HG02623 (cell line): Measurements from ENCODE around the gene KRT84.

Experiments used
- ATAC-seq: cut with Tn5 transposase; IDR thresholded peaks from one replicate; pipeline ENCODE4 v1.9.1; 2021; ENCODE audit warnings: moderate library complexity; ENCODE audit not compliant: unreplicated experiment

Gene KRT84, protein sequence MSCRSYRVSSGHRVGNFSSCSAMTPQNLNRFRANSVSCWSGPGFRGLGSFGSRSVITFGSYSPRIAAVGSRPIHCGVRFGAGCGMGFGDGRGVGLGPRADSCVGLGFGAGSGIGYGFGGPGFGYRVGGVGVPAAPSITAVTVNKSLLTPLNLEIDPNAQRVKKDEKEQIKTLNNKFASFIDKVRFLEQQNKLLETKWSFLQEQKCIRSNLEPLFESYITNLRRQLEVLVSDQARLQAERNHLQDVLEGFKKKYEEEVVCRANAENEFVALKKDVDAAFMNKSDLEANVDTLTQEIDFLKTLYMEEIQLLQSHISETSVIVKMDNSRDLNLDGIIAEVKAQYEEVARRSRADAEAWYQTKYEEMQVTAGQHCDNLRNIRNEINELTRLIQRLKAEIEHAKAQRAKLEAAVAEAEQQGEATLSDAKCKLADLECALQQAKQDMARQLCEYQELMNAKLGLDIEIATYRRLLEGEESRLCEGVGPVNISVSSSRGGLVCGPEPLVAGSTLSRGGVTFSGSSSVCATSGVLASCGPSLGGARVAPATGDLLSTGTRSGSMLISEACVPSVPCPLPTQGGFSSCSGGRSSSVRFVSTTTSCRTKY

DNA sequence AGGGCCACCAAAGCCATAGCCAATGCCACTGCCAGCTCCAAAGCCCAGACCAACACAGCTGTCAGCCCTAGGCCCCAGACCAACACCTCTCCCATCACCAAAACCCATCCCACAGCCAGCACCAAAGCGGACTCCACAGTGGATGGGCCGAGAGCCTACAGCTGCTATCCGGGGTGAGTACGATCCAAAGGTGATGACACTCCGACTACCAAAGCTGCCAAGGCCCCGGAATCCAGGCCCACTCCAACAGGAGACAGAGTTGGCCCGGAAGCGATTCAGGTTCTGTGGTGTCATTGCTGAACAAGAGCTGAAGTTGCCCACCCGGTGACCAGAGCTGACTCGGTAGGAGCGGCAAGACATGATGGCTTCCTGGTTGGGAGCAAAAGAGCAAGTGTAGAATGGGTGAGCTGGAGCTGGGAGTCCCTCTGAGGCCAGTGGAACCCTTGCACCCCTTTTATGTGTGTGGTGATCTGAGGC, at the start of gene KRT84:
TSS of gene KRT84 (minus strand) at position 427 of the 477 bp plus-strand sequence. CDS start at position 360, 67 bp downstream.
- ATAC-seq = no peak

DNA sequence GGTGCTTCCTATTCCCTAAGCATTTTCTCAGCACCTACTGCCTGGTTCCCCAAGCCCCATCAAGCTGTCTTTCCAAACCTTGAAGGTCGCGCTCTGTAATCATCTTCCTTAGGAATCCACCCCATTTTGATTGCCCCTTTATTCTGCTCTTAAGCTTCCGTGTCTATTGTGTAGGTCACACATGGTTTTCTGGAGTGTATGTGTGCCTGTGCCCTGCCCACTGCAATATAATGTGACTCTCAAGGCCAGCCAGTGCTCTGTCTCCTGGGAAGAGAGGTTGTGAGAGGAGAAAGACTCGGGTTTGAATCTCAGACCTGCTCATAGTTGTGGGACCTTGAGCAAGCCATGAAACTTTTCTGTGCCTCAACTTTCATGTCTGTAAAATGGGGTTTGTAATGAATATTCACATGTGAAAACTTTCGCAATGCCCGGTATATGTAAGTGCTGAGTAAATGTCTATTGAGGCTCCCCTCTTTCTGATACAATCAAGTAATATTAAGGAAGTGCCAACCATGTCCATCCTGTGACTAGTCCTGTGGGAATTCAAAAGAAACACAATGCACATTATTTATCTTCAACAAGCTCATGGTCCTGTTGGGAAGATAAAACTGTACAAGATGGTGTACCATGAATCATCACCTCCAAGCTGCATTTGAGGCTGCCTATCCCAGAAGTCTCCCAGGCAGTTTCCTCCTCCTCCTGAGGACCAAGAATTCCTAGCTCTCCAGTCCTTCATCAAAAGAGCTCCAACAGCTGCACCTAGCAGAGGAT, 49.5 kb upstream of the KRT84 start:
- no peak for ATAC-seq

DNA sequence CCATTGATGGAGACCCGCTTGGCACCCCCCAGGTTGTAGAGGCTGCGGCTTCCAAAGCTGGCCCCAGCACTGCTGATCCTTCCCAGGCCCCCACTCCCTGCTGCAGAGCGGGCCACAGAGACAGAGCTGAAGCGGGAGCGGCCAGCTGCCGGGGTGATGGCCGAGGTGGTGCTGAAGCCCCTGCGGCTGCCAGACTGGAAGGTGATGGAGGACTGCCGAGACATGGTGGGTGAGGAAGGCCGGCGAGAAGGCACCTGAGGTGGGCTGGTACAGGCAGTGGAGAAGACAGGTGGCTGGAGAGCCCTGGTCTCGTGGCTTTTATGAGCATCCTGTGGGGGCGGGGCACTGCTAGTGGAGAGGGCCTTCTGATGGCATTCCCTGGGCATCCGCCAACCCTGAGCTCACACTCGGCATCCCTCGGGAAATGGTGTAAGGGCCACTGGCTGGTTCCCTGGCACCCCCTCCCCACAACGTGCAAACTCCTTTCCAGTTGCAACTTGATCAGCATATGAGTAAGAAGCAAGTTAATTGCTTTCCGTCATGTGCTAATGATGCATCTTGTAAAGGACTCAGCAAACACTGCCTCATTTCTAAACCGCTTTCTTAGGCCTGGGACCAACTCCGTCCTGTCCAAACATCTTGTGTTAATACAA, 48.8 kb upstream of the KRT84 start, which contains the start of gene KRT75:
TSS of gene KRT75 (minus strand) at position 291 of the 653 bp plus-strand sequence. CDS start at position 224, 67 bp downstream.
- no peak for ATAC-seq

DNA sequence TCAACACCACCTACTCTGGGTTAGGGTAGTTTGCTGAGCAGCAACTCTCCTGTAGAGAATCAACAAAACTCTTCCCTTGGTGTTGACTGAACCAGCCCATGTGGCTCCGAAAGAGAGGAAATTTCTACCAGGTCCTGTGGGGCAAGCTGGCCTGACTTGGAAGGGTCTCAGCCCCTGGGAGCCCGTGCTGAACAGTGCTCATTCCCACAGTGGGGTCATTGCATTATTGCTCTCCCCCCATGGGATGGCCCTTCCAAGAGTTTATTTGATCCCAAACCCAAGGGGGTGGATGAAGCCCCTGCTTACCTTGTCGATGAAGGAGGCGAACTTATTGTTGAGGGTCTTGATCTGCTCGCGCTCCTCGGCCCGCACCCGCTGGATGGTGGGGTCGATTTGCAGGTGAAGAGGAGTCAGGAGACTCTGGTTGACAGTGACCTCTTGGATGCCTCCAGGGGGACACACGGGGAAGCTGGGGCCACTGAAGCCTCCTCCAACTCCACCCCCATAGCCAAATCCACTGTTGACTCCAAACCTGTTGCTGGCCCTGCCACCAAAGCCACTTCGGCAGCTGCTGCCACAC, 48.1 kb upstream of the KRT84 start:
- no peak for ATAC-seq

DNA sequence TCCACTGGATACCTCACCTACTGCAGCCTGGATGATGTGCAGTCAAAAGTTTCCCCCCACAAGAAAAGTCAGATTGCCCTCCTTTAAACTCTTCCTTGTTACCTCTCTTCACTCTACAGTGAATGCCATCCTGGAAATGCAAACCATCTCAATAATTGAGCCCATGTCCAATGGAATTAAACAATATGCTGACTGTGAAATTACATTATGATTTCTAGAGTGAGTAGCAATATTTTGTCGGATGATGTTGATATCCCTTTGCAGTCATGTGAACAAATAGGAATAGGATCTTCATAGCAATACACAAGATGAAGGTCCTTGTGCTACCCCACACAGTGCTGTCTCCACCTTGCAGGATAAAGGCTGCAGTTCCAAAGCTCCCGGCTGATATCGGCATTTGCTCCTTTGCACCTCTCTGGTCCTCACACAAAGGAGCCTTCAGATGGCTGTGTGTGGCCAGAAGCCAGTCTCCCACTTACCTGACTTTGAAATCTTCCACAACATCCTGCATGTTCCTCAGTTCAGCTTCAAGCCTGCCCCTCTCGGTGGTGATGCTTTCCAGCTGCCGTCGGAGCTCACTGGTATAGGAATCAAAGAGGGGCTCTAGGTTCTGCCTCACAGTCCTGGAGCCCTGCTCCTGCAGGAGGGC, 47.2 kb upstream of the KRT84 start:
- ATAC-seq = no peak

DNA sequence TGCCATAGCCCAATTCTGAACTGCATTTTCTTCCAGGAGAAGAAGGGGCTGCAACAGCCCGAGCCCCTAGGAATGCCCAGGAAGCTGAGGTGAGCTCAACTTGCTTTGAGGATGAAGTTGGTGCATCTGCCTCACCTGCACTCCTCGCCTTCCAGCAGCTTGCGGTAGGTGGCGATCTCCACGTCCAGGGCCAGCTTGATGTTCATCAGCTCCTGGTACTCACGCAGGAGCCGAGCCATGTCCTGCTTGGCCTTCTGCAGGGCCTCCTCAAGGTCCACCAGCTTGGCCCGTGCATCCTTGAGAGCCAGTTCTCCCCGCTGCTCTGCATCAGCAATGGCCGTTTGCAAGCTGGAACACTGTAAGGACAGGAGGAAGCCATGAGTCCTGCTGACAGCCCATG, 42.7 kb upstream of the KRT84 start:
- no peak for ATAC-seq

DNA sequence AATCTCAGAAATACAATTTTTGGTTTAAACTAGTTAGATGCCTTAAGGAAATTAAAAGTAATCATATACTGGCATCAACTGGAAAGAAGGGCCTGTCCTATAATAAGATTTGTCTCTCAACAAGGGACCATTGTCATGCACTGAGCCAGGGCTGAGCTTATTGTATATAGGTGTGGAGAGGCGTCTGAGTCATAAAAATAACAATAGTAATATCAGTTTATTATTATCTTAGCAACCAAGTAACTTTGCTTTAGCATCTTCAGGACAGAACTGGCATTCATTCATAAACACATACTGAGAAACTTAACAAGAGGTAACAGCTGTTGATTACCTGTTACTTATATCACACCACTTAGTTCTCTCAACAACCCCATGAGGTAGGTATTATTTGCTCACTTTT, 41.6 kb upstream of the KRT84 start:
- no peak for ATAC-seq

DNA sequence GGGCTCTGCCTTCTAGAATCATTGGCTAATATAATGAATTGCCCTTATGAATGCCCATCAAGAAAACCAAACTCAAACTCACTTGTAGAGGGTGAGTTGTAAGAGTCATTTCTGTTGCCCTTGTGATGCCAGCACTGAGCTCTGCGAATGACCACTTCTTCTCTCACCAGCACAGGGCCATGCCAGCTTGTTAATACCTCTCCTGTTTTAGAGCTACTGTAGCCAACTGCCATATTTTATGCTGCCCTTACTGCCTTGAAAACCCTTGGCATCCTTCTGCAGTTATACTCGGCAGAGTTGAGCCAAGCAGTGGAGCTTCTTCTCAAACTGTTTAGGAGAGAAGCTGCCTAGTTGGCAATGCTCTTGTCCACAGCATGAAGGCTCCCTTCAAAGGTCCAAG, 40.6 kb upstream of the KRT84 start:
- no peak for ATAC-seq

DNA sequence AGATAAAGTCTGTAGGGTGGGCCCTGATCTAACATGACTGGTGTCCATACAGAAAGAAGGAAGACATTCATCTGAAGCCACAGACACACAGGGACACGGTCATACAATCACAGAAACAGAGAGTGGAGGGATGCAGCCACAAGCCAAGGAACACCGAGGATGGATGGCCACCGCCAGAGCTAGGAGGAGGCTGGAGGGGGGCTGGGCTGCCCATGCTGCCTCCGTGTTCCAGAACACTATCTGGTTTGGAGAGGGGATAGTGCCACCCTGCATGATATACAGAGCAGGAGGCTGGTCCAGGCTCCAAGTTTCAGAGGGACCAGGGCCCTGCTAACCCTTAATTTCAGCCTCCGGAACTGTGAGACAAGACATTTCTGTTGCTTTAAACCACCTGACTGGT, 40.0 kb upstream of the KRT84 start:
- no peak for ATAC-seq

DNA sequence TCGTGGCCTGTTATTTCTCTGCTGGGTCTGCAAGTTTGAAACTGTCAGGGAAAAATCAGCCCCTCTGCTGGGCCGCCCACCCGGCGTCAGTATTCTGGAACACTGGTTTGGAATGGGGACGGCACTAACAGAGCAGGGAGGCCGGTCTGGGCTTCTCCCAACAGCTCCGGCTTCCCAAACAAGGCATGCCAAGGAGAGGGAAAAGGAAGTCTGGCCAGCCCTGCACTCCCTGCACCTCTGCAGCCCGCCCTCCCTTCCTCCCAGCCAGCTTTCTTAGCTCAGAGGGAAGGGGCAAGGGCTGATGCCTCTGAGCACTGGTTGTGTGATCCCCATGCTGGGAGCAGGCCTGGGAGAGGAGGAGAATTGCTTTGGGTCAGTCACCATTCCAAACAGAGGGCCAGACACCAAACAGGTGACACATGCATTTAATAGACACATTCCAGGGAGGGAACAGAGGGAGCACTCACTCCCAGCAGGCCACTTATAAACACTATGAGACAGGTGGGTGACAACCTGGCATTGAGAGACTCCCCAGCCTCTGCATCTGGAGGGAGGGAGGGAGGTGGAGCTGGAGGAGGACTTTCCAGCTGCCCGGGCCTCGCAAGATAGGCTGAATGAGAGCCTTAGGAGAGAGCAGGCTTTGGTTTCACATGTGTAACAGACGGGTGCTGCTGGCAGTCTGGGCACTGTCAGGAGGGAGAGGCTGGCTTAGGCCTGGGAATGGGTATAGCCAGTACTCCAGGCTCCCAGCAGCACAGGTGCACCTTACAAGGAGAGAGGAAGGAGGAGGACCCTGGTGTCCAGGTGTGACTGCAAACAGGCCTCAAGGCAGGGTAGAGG, 38.4 kb upstream of the KRT84 start:
- ATAC-seq = no peak

DNA sequence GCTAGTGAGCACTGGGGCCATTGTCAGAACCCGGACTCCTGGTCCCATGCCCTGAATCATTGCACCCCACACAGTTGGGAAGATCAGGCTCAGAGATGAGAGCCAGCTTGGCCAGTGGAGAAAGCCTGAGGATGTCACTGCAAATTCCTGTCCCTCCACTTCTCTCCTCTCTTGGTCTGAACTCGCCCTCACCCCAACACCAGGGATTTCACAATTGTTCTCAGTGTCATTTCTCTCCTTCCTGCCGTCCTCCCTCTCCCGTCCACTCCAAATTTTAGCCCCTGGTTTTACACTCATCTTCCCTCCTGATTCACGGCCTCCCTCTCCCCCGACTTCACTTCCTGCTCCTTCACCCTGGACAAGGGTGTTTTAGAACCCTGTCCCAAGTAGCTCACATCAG, 37.6 kb upstream of the KRT84 start:
- ATAC-seq = no peak

DNA sequence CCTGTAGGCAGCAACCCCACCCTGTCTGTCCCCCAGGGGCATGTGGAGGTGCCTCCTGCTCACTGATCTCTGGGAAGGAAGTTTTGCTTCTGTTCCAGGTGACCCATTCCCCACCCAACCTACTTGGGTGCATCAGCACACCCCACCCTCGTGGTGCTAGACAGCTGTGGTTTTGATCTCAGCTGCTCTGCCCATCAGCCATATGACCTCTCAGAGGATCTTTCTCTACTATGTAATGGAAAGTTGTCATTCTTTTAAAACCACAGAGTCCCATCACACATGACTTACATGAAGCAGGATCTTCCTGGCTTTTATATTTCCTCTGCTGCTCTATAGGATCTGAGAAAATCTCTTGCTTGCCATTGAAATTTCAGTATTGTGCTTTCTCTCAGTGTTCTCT, 34.2 kb upstream of the KRT84 start:
- no peak for ATAC-seq

DNA sequence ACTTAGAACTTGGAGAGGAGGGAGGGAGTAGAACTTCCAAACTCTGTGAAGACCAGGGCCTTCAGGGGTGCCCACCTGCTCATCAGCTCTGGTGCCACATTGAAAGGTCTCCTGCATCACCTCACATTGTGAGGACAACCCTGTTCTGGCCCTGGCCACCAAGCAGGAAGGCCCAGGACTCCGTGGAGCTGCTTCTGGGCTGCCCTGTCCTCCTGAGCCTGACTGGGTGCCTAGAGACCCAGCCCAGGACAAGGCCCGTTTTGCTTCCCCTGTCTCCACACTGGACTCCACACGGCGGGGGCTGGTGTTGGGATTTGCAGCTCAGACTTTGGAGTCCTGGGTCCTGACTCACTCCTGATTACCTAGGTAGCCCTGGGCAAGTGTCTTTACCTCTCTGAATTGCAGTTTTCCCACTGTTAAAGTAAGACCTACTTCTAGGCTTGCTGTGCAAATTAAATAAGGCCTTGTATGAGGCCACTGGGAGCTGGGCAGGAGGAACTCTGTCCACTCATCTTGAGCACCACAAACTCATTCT, 33.2 kb upstream of the KRT84 start:
- no peak for ATAC-seq

DNA sequence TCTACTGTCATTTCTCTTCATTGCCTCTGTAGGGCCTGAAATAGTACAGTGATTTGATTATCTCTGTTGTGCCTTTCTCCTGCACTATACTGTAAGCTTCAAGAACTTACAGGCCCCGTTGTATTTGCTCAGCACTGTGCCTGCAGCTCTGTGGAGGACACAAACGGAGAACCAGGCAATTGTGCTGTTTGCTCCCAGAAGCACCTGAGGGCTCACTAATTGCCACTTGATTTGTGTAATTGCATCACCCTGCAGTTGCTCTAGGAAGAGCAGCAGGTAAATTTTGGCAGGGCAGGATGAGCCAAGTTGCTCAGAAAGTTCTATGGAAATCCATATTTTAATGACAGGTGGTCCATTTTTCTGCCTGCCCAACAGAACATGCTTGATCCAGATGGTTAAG, 32.3 kb upstream of the KRT84 start:
- ATAC-seq = no peak

DNA sequence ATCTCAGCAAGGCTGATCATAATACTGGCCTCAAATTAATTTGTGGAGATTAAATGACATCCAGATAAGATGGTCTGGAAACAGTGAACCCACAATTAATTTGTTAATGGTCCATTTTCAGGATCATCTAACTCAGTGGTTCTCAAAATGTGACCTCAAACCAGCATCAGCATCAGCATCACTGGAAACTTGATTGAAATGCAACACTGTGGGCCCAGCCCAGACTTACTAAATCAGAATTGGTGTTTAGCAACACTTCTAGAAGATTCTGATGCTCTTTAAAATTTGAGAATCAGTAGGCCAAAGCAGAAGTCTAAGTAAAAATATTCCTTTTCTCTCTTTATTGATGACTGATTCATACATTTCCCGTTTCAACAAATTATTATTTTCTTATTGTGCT, 31.3 kb upstream of the KRT84 start:
- ATAC-seq = no peak

DNA sequence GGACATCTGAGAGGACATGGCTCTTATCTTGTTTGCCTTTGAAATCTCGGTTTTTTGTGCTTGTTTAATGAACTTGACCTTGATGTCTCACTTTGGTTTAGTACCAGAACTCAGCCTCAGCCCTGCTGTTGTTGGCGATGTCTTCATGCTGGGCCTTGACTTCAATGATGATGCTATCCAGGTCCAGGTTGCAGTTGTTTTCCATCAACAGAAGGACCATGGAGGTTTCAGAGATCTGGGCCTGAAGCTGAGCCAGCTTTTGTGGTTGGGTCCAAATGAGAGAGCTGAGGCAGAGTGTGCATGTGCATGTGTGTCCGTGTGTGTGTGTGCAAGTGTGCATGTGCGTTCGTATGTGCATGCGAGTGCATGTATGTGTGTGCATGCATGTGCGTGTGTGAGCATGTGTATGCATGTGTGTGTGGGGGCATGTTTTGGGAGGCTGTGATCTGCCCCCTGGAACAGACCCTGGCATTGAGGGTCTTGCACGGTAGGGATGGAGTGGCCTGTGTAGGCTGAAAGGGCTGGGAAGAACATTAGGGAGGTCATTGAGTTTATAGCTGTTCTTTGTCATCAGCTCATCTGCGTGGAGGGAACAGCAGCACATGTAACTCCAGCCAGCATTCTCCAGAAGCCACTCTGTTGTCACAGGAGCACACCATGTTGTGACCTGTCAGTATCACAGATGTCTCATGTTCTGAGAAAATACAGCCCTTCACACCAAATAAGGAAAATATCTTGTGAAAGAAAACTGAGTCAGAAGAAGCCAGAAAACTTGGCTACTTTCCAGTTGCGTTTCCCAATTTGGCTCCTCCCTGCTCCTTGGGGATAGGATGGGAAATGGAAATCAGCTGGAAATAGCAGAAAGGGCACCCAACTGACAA, 30.7 kb upstream of the KRT84 start:
- ATAC-seq = no peak

DNA sequence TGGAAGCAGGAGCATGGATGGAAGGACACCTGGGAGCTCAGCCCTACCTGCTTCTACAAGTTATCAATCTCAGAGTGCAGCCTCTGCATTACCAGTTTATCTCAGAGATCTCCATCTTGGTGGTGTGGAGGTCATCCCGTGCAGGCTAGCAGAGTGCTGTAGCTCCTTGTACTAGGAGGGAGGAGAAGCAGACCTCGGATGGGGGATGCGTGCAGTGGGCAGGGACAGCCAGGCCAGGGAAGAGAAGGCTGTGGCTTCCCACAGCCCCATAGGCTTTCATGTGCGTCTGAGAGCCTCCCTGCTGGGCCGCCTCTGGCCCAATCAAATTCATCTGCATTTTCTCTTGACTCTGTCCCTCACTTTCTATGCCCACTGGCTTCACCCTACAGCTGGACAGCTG, 29.5 kb upstream of the KRT84 start:
- ATAC-seq = no peak

DNA sequence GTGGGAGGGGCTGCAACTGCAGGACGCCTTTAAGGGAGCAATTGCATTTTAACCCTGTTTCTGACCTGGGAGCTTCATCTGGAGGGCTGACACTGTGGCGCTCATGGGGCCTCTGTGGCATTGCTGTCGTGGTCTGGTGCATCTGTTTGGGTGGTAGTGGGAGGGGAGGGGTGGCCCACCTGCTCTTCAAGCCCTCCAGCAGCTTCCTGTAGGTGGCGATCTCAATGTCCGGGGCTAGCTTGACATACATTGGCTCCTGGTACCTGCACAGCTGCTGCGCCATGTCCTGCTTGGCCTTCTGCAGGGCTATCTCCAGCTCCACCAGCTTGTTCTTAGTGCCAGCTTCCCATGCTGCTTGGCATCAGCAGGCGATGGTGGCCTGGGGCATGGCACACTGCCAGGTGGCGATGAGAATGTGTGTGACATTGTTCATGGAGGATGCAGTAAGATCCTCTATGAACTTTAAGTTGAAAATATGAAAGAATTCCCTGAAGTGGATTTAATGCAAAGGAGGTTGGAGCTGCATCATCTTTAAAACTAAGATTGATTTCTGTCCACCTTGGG, 28.4 kb upstream of the KRT84 start:
- ATAC-seq = no peak
